ENCODE data around the gene CALHM2. TPM values are rescaled to one million over a fixed set of nuclear protein-coding genes. Genes with fewer than 3 reads are reported as not detected.
"Not testable (repeated sequence)": the region's sequence is repeated elsewhere in the genome, so short reads cannot be mapped to it uniquely, and the experiment has no call there.

CALHM2 gene
- polyA plus RNA-seq, 1 donor = 8.4 TPM

- no CpG with 5 or more reads among the region's 65 CpGs for WGBS (ENCODE audit: insufficient coverage, low lambda C conversion rate)
- peak in 1 of 2 donors; percentile 68 for DNase-seq
- peak within 1 kb of the TSS; percentile 59 for H3K4me3 ChIP-seq (ENCODE audit: low read length)
- peaks cover 28% of the 10 kb centered on the region for H3K4me1 ChIP-seq (ENCODE audit: control insufficient read depth, insufficient read depth, low read length)
- peak within 1 kb of the TSS; percentile 20 for H3K27ac ChIP-seq (ENCODE audit: low read length)
- no peaks in the 10 kb centered on the region for H3K36me3 ChIP-seq (ENCODE audit: control insufficient read depth, insufficient read depth, low read length)
- H3K27me3 ChIP-seq (ENCODE audit: control insufficient read depth, insufficient read depth, low read length) = peaks cover 16% of the 10 kb centered on the region
- no peaks in the 10 kb centered on the region for H3K9me3 ChIP-seq (ENCODE audit: control insufficient read depth, low read depth, low read length)
These were observed 41.3 kb upstream of the CALHM2 start, which contains the start of gene NEURL1 for GRCh38 chr10:103493362-103493915. NEURL1 (plus strand) TSS chr10:103493705; CDS start chr10:103494388, 683 bp downstream.

- peak overlapping the region; percentile 40 for H3K4me3 ChIP-seq (ENCODE audit: low read length)
- H3K4me1 ChIP-seq (ENCODE audit: control insufficient read depth, insufficient read depth, low read length) = peaks cover 28% of the 10 kb centered on the region
- no peak for DNase-seq
- peaks cover 16% of the 10 kb centered on the region for H3K27me3 ChIP-seq (ENCODE audit: control insufficient read depth, insufficient read depth, low read length)
- H3K9me3 ChIP-seq (ENCODE audit: control insufficient read depth, low read depth, low read length) = no peaks in the 10 kb centered on the region
- no CpG with 5 or more reads among the region's 5 CpGs for WGBS (ENCODE audit: insufficient coverage, low lambda C conversion rate)
- peak overlapping the region; percentile 10 for H3K27ac ChIP-seq (ENCODE audit: low read length)
- no peaks in the 10 kb centered on the region for H3K36me3 ChIP-seq (ENCODE audit: control insufficient read depth, insufficient read depth, low read length)
These were observed 40.6 kb upstream of the CALHM2 start for GRCh38 chr10:103492655-103493261.

GRCh38 chr10:103491729-103492364, 39.7 kb upstream of the CALHM2 start:
- DNase-seq = peak; percentile 86 to 87
- no peaks in the 10 kb centered on the region for H3K9me3 ChIP-seq (ENCODE audit: control insufficient read depth, low read depth, low read length)
- peaks cover 28% of the 10 kb centered on the region for H3K4me1 ChIP-seq (ENCODE audit: control insufficient read depth, insufficient read depth, low read length)
- H3K27me3 ChIP-seq (ENCODE audit: control insufficient read depth, insufficient read depth, low read length) = peaks cover 14% of the 10 kb centered on the region
- H3K27ac ChIP-seq (ENCODE audit: low read length) = no peak overlapping the region
- no CpG with 5 or more reads among the region's 7 CpGs for WGBS (ENCODE audit: insufficient coverage, low lambda C conversion rate)
- H3K4me3 ChIP-seq (ENCODE audit: low read length) = no peak overlapping the region
- no peaks in the 10 kb centered on the region for H3K36me3 ChIP-seq (ENCODE audit: control insufficient read depth, insufficient read depth, low read length)

GRCh38 chr10:103490986-103491314, 38.8 kb upstream of the CALHM2 start:
- Histone ChIP-seq H3K9me3 (ENCODE audit: control insufficient read depth, low read depth, low read length) (no peaks in the 10 kb centered on the region), H3K4me3 (ENCODE audit: low read length) (no peak overlapping the region), H3K36me3 (ENCODE audit: control insufficient read depth, insufficient read depth, low read length) (no peaks in the 10 kb centered on the region), H3K27me3 (ENCODE audit: control insufficient read depth, insufficient read depth, low read length) (peaks cover 14% of the 10 kb centered on the region), H3K27ac (ENCODE audit: low read length) (no peak overlapping the region), H3K4me1 (ENCODE audit: control insufficient read depth, insufficient read depth, low read length) (peaks cover 29% of the 10 kb centered on the region)
- no CpG with 5 or more reads among the region's 1 CpG for WGBS (ENCODE audit: insufficient coverage, low lambda C conversion rate)
- DNase-seq = no peak

GRCh38 chr10:103487410-103487708, 35.2 kb upstream of the CALHM2 start:
- no peaks in the 10 kb centered on the region for H3K9me3 ChIP-seq (ENCODE audit: control insufficient read depth, low read depth, low read length)
- WGBS (ENCODE audit: insufficient coverage, low lambda C conversion rate) = no CpG with 5 or more reads among the region's 2 CpGs
- no peak for DNase-seq
- no peaks in the 10 kb centered on the region for H3K36me3 ChIP-seq (ENCODE audit: control insufficient read depth, insufficient read depth, low read length)
- H3K27me3 ChIP-seq (ENCODE audit: control insufficient read depth, insufficient read depth, low read length) = no peaks in the 10 kb centered on the region
- no peak overlapping the region for H3K27ac ChIP-seq (ENCODE audit: low read length)
- peaks cover 15% of the 10 kb centered on the region for H3K4me1 ChIP-seq (ENCODE audit: control insufficient read depth, insufficient read depth, low read length)
- H3K4me3 ChIP-seq (ENCODE audit: low read length) = no peak overlapping the region

- WGBS (ENCODE audit: insufficient coverage, low lambda C conversion rate) = 100% methylated on average over 1 of the region's 8 CpGs
- H3K9me3 ChIP-seq (ENCODE audit: control insufficient read depth, low read depth, low read length); DNase-seq; H3K27ac ChIP-seq (ENCODE audit: low read length); H3K36me3 ChIP-seq (ENCODE audit: control insufficient read depth, insufficient read depth, low read length); H3K27me3 ChIP-seq (ENCODE audit: control insufficient read depth, insufficient read depth, low read length); H3K4me3 ChIP-seq (ENCODE audit: low read length): not testable (repeated sequence)
- peaks cover 10% of the 10 kb centered on the region for H3K4me1 ChIP-seq (ENCODE audit: control insufficient read depth, insufficient read depth, low read length)
These were observed 34.7 kb upstream of the CALHM2 start for GRCh38 chr10:103486635-103487409.

GRCh38 chr10:103481974-103482531, 29.9 kb upstream of the CALHM2 start:
- peak in 1 of 2 donors; percentile 43 for DNase-seq
- WGBS (ENCODE audit: insufficient coverage, low lambda C conversion rate) = no CpG with 5 or more reads among the region's 12 CpGs

GRCh38 chr10:103480521-103480920, 28.4 kb upstream of the CALHM2 start:
- no peaks in the 10 kb centered on the region for H3K27me3 ChIP-seq (ENCODE audit: control insufficient read depth, insufficient read depth, low read length)
- no peaks in the 10 kb centered on the region for H3K36me3 ChIP-seq (ENCODE audit: control insufficient read depth, insufficient read depth, low read length)
- no peaks in the 10 kb centered on the region for H3K9me3 ChIP-seq (ENCODE audit: control insufficient read depth, low read depth, low read length)
- H3K4me1 ChIP-seq (ENCODE audit: control insufficient read depth, insufficient read depth, low read length) = no peaks in the 10 kb centered on the region
- no peak overlapping the region for H3K27ac ChIP-seq (ENCODE audit: low read length)
- WGBS (ENCODE audit: insufficient coverage, low lambda C conversion rate) = no CpG with 5 or more reads among the region's 5 CpGs
- H3K4me3 ChIP-seq (ENCODE audit: low read length) = no peak overlapping the region
- DNase-seq = no peak

More at GRCh38 chr10:103481974-103482531, 29.9 kb upstream of the CALHM2 start:
- peaks cover 3% of the 10 kb centered on the region for H3K4me1 ChIP-seq (ENCODE audit: control insufficient read depth, insufficient read depth, low read length)
- H3K27ac ChIP-seq (ENCODE audit: low read length) = no peak overlapping the region
- no peaks in the 10 kb centered on the region for H3K27me3 ChIP-seq (ENCODE audit: control insufficient read depth, insufficient read depth, low read length)
- no peaks in the 10 kb centered on the region for H3K9me3 ChIP-seq (ENCODE audit: control insufficient read depth, low read depth, low read length)
- H3K36me3 ChIP-seq (ENCODE audit: control insufficient read depth, insufficient read depth, low read length) = no peaks in the 10 kb centered on the region
- H3K4me3 ChIP-seq (ENCODE audit: low read length) = no peak overlapping the region

GRCh38 chr10:103479135-103479534, 27.0 kb upstream of the CALHM2 start, which contains the start of gene CALHM3:
CALHM3 (minus strand) TSS chr10:103479240; CDS start chr10:103479032, 208 bp downstream.
- H3K27me3 ChIP-seq (ENCODE audit: control insufficient read depth, insufficient read depth, low read length) = no peaks in the 10 kb centered on the region
- no peaks in the 10 kb centered on the region for H3K36me3 ChIP-seq (ENCODE audit: control insufficient read depth, insufficient read depth, low read length)
- DNase-seq = no peak
- WGBS (ENCODE audit: insufficient coverage, low lambda C conversion rate) = no CpG with 5 or more reads among the region's 7 CpGs
- H3K27ac ChIP-seq (ENCODE audit: low read length) = no peak within 1 kb of the TSS
- no peaks in the 10 kb centered on the region for H3K4me1 ChIP-seq (ENCODE audit: control insufficient read depth, insufficient read depth, low read length)
- no peak within 1 kb of the TSS for H3K4me3 ChIP-seq (ENCODE audit: low read length)
- H3K9me3 ChIP-seq (ENCODE audit: control insufficient read depth, low read depth, low read length) = no peaks in the 10 kb centered on the region

- Histone ChIP-seq H3K36me3 (ENCODE audit: control insufficient read depth, insufficient read depth, low read length) (no peaks in the 10 kb centered on the region), H3K4me3 (ENCODE audit: low read length) (no peak overlapping the region), H3K4me1 (ENCODE audit: control insufficient read depth, insufficient read depth, low read length) (no peaks in the 10 kb centered on the region), H3K27me3 (ENCODE audit: control insufficient read depth, insufficient read depth, low read length) (no peaks in the 10 kb centered on the region), H3K9me3 (ENCODE audit: control insufficient read depth, low read depth, low read length) (no peaks in the 10 kb centered on the region), H3K27ac (ENCODE audit: low read length) (no peak overlapping the region)
- WGBS (ENCODE audit: insufficient coverage, low lambda C conversion rate) = no CpG with 5 or more reads among the region's 22 CpGs
- no peak for DNase-seq
These were observed 26.5 kb upstream of the CALHM2 start for GRCh38 chr10:103478671-103479070.
